SJCRH30 (cell line): Measurements from ENCODE around the gene VIPR2. TPM values are rescaled to one million over a fixed set of nuclear protein-coding genes. Genes with fewer than 3 reads are reported as not detected.
"Not testable (repeated sequence)": the region's sequence is repeated elsewhere in the genome, so short reads cannot be mapped to it uniquely, and the experiment has no call there.

Experiments used
- DNase-seq, 2 experiments: peaks; one replicate each; pipeline ENCODE4 v3.0.0-alpha.2; 2015 to 2020
- H3K27ac ChIP-seq: fragments of 250-450 bp; sonication (Bioruptor Pico); 2 replicates; pipeline ENCODE4 v1.5.1; 2020; ENCODE audit warnings: mild to moderate bottlenecking, moderate library complexity
- H3K27me3 ChIP-seq: fragments of 250-450 bp; sonication (Bioruptor Pico); 2 replicates; pipeline ENCODE4 v1.5.1; 2020; ENCODE audit warnings: mild to moderate bottlenecking, moderate library complexity
- H3K36me3 ChIP-seq: fragments of 250-450 bp; sonication (Bioruptor Pico); 2 replicates; pipeline ENCODE4 v1.5.1; 2020; ENCODE audit warnings: mild to moderate bottlenecking, moderate library complexity
- H3K4me1 ChIP-seq: fragments of 250-450 bp; sonication (Bioruptor Pico); 2 replicates; pipeline ENCODE4 v1.5.1; 2020; ENCODE audit warnings: mild to moderate bottlenecking, moderate library complexity
- H3K4me3 ChIP-seq: fragments of 250-450 bp; sonication (Bioruptor Pico); 2 replicates; pipeline ENCODE4 v1.5.1; 2020; ENCODE audit warnings: mild to moderate bottlenecking, moderate library complexity
- H3K9me3 ChIP-seq: fragments of 250-450 bp; sonication (Bioruptor Pico); replicated peaks from 2 replicates; pipeline ENCODE4 v1.5.1; 2020; ENCODE audit warnings: mild to moderate bottlenecking, moderate library complexity
- total RNA-seq: library from RNA; depleted of rRNA; stranded (reverse); fragments of >200 nt; shearing (Covaris generic); gene quantifications from 2 replicates; pipeline ENCODE4 v1.2.3, GENCODE V29; 2014

VIPR2 gene
- total RNA-seq, 1 experiment from 2014 or later, result 10.2 TPM

GRCh38 chr7:159137906-159138305 lies 6.8 kb downstream of the VIPR2 start:
- Histone ChIP-seq H3K9me3 (no peaks in the 10 kb centered on the region), H3K4me1 (no peaks in the 10 kb centered on the region; the same call in 1 of the 2 replicates), H3K4me3 (no peak overlapping the region), H3K36me3 (no peaks in the 10 kb centered on the region), H3K27me3 (no peaks in the 10 kb centered on the region), H3K27ac (no peak overlapping the region)
- DNase-seq, result no peak

GRCh38 chr7:159136846-159137245 lies 7.8 kb downstream of the VIPR2 start:
- Histone ChIP-seq H3K27ac (no peak overlapping the region), H3K4me3 (no peak overlapping the region), H3K4me1 (no peaks in the 10 kb centered on the region), H3K27me3 (no peaks in the 10 kb centered on the region), H3K36me3 (no peaks in the 10 kb centered on the region), H3K9me3 (no peaks in the 10 kb centered on the region)
- no peak for DNase-seq

GRCh38 chr7:159136442-159136841 lies 8.2 kb downstream of the VIPR2 start:
- Histone ChIP-seq H3K27ac (no peak overlapping the region), H3K9me3 (no peaks in the 10 kb centered on the region), H3K4me3 (no peak overlapping the region), H3K4me1 (no peaks in the 10 kb centered on the region), H3K27me3 (no peaks in the 10 kb centered on the region), H3K36me3 (no peaks in the 10 kb centered on the region)
- no peak for DNase-seq

GRCh38 chr7:159136013-159136412 lies 8.7 kb downstream of the VIPR2 start:
- DNase-seq, result no peak
- H3K27me3 ChIP-seq, result no peaks in the 10 kb centered on the region

GRCh38 chr7:159132670-159133443 lies 11.8 kb downstream of the VIPR2 start:
- H3K9me3 ChIP-seq, H3K4me1 ChIP-seq, H3K27ac ChIP-seq, H3K27me3 ChIP-seq, H3K36me3 ChIP-seq, DNase-seq, H3K4me3 ChIP-seq: not testable (repeated sequence)

More at GRCh38 chr7:159136013-159136412, 8.7 kb downstream of the VIPR2 start:
- Histone ChIP-seq H3K9me3 (no peaks in the 10 kb centered on the region), H3K36me3 (no peaks in the 10 kb centered on the region), H3K27ac (no peak overlapping the region), H3K4me3 (no peak overlapping the region), H3K4me1 (no peaks in the 10 kb centered on the region)

- H3K4me1 ChIP-seq, result no peaks in the 10 kb centered on the region
- no peak overlapping the region for H3K27ac ChIP-seq
- no peak for DNase-seq
- H3K36me3 ChIP-seq, result no peaks in the 10 kb centered on the region
- no peaks in the 10 kb centered on the region for H3K9me3 ChIP-seq
- H3K4me3 ChIP-seq, result no peak overlapping the region
- no peaks in the 10 kb centered on the region for H3K27me3 ChIP-seq
Measured at GRCh38 chr7:159130820-159131219, 13.8 kb downstream of the VIPR2 start.

- no peaks in the 10 kb centered on the region for H3K36me3 ChIP-seq
- DNase-seq, result no peak
- no peaks in the 10 kb centered on the region for H3K4me1 ChIP-seq
Measured at GRCh38 chr7:159130199-159130775, 14.4 kb downstream of the VIPR2 start.

GRCh38 chr7:159128767-159129166 lies 15.9 kb downstream of the VIPR2 start:
- Histone ChIP-seq H3K36me3 (no peaks in the 10 kb centered on the region), H3K27me3 (no peaks in the 10 kb centered on the region)
- DNase-seq, result no peak

More at GRCh38 chr7:159130199-159130775, 14.4 kb downstream of the VIPR2 start:
- Histone ChIP-seq H3K4me3 (no peak overlapping the region), H3K9me3 (no peaks in the 10 kb centered on the region), H3K27ac (no peak overlapping the region), H3K27me3 (no peaks in the 10 kb centered on the region)

GRCh38 chr7:159127691-159128642 lies 16.7 kb downstream of the VIPR2 start:
- Histone ChIP-seq H3K9me3 (no peaks in the 10 kb centered on the region), H3K4me3 (no peak overlapping the region), H3K27ac (no peak overlapping the region), H3K4me1 (no peaks in the 10 kb centered on the region), H3K36me3 (no peaks in the 10 kb centered on the region), H3K27me3 (no peaks in the 10 kb centered on the region)
- no peak for DNase-seq

More at GRCh38 chr7:159128767-159129166, 15.9 kb downstream of the VIPR2 start:
- Histone ChIP-seq H3K4me3 (no peak overlapping the region), H3K4me1 (no peaks in the 10 kb centered on the region), H3K9me3 (no peaks in the 10 kb centered on the region), H3K27ac (no peak overlapping the region)

- Histone ChIP-seq H3K9me3 (no peaks in the 10 kb centered on the region), H3K4me1 (no peaks in the 10 kb centered on the region), H3K36me3 (no peaks in the 10 kb centered on the region), H3K27me3 (no peaks in the 10 kb centered on the region), H3K27ac (no peak overlapping the region), H3K4me3 (no peak overlapping the region)
- DNase-seq, result no peak
Measured at GRCh38 chr7:159126311-159127260, 18.1 kb downstream of the VIPR2 start.

GRCh38 chr7:159125955-159126270 lies 18.8 kb downstream of the VIPR2 start:
- DNase-seq, result no peak
- no peaks in the 10 kb centered on the region for H3K9me3 ChIP-seq

GRCh38 chr7:159125104-159125954 lies 19.3 kb downstream of the VIPR2 start:
- no peak for DNase-seq
- Histone ChIP-seq H3K9me3 (no peaks in the 10 kb centered on the region), H3K4me1 (no peaks in the 10 kb centered on the region), H3K4me3 (no peak overlapping the region), H3K27ac (no peak overlapping the region), H3K36me3 (no peaks in the 10 kb centered on the region), H3K27me3 (no peaks in the 10 kb centered on the region)

More at GRCh38 chr7:159125955-159126270, 18.8 kb downstream of the VIPR2 start:
- H3K4me1 ChIP-seq, result no peaks in the 10 kb centered on the region
- H3K36me3 ChIP-seq, result no peaks in the 10 kb centered on the region
- H3K27me3 ChIP-seq, result no peaks in the 10 kb centered on the region
- no peak overlapping the region for H3K4me3 ChIP-seq
- no peak overlapping the region for H3K27ac ChIP-seq

- not testable (repeated sequence) for H3K9me3 ChIP-seq
Measured at GRCh38 chr7:159123793-159124192, 20.9 kb downstream of the VIPR2 start.

More at GRCh38 chr7:159123793-159124192, 20.9 kb downstream of the VIPR2 start:
- H3K4me1 ChIP-seq, H3K4me3 ChIP-seq, DNase-seq, H3K27ac ChIP-seq, H3K36me3 ChIP-seq, H3K27me3 ChIP-seq: not testable (repeated sequence)
